Adrenal gland (tissue), 5 donors: ENCODE measurements around the gene MRPL51.

ENCODE experiments used
- CTCF ChIP-seq, 6 experiments: fragments of 450-650 bp in 4 of 6; fragments of 200-600 bp in 2 of 6; sonication (generic) in 1 of 6; IDR thresholded peaks; 1 replicate in 5 of 6; 2 replicates in 1 of 6; pipeline versions ENCODE4 v1.5.1 to v1.8.0; 2016 to 2021; ENCODE audit warnings: antibody characterized with exemption in 6 of 6, mild to moderate bottlenecking in 2 of 6, moderate library complexity in 1 of 6
- POLR2A ChIP-seq, 2 donors: fragments of 450-650 bp; IDR thresholded peaks; one replicate each; pipeline ENCODE4 v1.6.1; 2017; ENCODE audit warnings: antibody characterized with exemption in 2 of 2, mild to moderate bottlenecking in 2 of 2, moderate library complexity in 1 of 2
- donor health status: DM: no; HTN: no; CAD: no.

DNA sequence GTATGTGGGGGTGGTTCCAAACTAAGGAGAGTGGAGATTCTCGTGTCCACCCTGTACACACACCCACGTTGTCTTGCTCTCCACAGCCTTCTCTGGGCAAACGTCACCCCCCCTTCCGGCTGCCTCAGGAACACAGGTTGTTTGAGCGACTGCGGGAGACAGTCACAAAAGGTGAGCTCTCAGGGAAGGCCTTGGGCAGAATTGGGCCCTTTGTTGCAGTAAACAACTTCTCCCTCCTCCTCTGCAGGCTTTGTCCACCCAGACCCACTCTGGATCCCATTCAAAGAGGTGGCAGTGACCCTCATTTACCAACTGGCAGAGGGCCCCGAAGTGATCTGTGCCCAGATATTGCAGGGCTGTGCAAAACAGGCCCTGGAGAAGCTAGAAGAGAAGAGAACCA lies 33.1 kb upstream of the MRPL51 start:
- TF ChIP-seq CTCF (IDR thresholded peaks at IDR 0.05) (no peak), POLR2A (IDR thresholded peaks at IDR 0.05) (no peak)
